Activated CD8-positive, alpha-beta memory T cell treated with anti-CD3 and anti-CD28 coated beads, Interleukin-2, amount 10 ng/mL, durations not matched to agents 7 days and 5 days (primary cell): ENCODE results near the gene PTPN18. TPM values are rescaled to one million over a fixed set of nuclear protein-coding genes. Genes with fewer than 3 reads are reported as not detected.

Experiments used
- ATAC-seq: fragments of 150-1000 bp; cut with Tn5 transposase; one replicate; pipeline ENCODE4 v1.10.0; 2021; ENCODE audit warnings: moderate library complexity
- CTCF ChIA-PET: fragments of 350-600 bp; sonication (Branson Sonifier 250); formaldehyde crosslinking; loops from one replicate; lab custom pipeline; 2021; ENCODE audit warnings: antibody characterized with exemption; lab: Charles Lee
- DNase-seq: peaks from one replicate; pipeline ENCODE4 v3.0.0-alpha.2; 2020
- H3K27ac Mint-ChIP-seq: one replicate; pipeline ENCODE4 v1.8.0; 2021; ENCODE audit warnings: mild to moderate bottlenecking, mixed read lengths
- H3K27me3 Mint-ChIP-seq: one replicate; pipeline ENCODE4 v1.8.0; 2021; ENCODE audit warnings: mixed read lengths
- H3K36me3 Mint-ChIP-seq: one replicate; pipeline ENCODE4 v1.8.0; 2021; ENCODE audit warnings: mild to moderate bottlenecking, mixed read lengths
- H3K4me1 Mint-ChIP-seq: one replicate; pipeline ENCODE4 v1.8.0; 2021; ENCODE audit warnings: mixed read lengths
- H3K4me3 Mint-ChIP-seq: one replicate; pipeline ENCODE4 v1.8.0; 2021; ENCODE audit warnings: mild to moderate bottlenecking, moderate library complexity, mixed read lengths
- H3K9me3 Mint-ChIP-seq: one replicate; pipeline ENCODE4 v1.8.0; 2022; ENCODE audit warnings: low read depth, mixed read lengths
- total RNA-seq, 2 experiments: library from RNA; stranded (reverse); gene quantifications; one replicate each; pipeline ENCODE4 v1.2.3, GENCODE V29; 2021

PTPN18 gene
- total RNA-seq, 2 experiments from 2014 or later = 82.3 to 90.5 TPM

DNA sequence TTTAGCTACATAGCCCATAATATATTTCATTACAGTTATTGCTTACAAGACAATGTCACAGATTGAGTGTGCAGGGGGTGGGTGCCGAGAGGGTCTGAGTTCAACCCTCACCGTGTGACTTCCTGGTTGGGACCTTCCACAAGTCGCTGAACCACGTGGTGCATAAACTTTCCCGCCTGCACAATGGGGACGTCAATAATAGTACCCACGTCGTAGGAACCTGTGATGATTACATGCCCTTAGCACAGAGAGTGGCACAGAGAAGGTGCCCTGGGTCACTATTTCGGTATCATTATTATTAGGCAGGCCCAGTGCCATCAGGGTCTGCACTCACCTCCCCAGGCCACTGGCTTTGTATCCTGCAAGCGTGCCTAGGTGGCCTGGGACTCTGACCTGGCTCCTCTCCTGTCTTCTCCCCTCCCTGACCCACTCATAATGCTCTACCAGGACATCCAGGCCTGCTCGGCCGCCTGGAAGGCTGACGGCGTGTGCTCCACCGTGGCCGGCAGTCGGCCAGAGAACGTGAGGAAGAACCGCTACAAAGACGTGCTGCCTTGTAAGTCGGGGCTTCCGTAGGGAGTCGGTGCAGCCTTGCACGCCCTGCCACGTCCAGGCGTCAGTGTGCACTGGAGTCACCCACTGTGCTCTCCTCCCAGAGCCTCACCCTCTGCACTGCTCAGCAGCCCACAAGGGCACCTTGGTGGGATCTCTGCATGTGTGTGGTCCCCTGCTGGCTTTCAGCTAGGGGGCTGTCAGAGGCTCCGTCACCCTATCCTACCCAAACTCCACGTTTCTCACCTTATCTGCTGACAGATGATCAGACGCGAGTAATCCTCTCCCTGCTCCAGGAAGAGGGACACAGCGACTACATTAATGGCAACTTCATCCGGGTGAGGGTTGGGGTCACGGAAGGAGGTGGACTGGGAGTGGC, 2.8 kb downstream of the PTPN18 start:
- Mint-ChIP-seq H3K4me3 (no peak overlapping the region), H3K27ac (no peak overlapping the region), H3K9me3 (peaks cover 2% of the 10 kb centered on the region), H3K36me3 (peaks cover 1% of the 10 kb centered on the region), H3K4me1 (peaks cover 13% of the 10 kb centered on the region), H3K27me3 (no peaks in the 10 kb centered on the region)
- peak; percentile 12 for DNase-seq
- no peak for ATAC-seq
- CTCF ChIA-PET = no interaction called here

DNA sequence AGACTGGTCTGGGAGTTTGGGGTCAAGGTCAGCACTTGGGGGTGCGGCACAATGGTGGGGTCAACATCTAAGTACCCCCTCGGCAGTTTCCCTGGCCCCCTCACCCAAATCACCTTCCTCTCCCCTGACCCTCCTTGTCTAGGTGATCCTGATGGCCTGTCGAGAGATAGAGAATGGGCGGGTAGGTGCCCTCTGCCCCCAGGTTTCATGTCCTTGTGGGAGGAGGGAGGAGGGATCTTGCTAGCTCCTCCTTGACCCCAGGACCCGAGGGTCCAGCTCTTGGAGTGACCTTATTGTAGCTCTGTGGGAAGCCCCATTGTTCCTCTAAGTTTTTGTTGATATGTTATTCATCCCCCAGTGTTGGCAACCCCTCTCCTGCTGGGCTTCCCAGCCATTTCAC, 3.6 kb downstream of the PTPN18 start:
- Mint-ChIP-seq H3K4me3 (no peak overlapping the region), H3K27me3 (no peaks in the 10 kb centered on the region), H3K4me1 (peaks cover 11% of the 10 kb centered on the region), H3K9me3 (peaks cover 2% of the 10 kb centered on the region), H3K36me3 (peaks cover 1% of the 10 kb centered on the region), H3K27ac (no peak overlapping the region)
- DNase-seq (peak; percentile 2), ATAC-seq (no peak)
- CTCF ChIA-PET = no interaction called here

DNA sequence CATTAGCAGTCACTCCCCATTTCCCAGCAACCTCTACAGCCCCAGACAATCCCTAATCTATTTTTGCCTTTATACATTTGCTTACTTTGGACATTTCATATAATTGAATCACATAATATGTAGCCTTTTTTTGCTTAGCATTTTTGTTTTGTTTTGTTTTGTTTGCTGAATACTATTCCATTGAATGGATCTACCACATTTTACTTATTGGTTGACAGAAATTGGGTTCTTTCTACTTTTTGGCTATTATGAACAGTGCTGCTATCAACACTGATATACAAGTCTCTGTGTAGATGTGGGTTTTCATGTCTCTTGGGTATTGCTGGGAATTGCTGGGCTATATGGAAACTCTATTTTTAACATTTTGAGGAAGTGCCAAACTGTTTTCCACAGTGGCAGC, 7.6 kb downstream of the PTPN18 start:
- Mint-ChIP-seq H3K4me3 (no peak overlapping the region), H3K36me3 (peaks cover 4% of the 10 kb centered on the region), H3K9me3 (peaks cover 2% of the 10 kb centered on the region), H3K27ac (no peak overlapping the region), H3K4me1 (no peaks in the 10 kb centered on the region), H3K27me3 (no peaks in the 10 kb centered on the region)
- no peak for DNase-seq
- CTCF ChIA-PET = interaction anchor here (1.4 kb wide), 1 partner anchor 14 kb away, joined by 3 read pairs; no protein-coding TSS in a partner anchor
- ATAC-seq = no peak

DNA sequence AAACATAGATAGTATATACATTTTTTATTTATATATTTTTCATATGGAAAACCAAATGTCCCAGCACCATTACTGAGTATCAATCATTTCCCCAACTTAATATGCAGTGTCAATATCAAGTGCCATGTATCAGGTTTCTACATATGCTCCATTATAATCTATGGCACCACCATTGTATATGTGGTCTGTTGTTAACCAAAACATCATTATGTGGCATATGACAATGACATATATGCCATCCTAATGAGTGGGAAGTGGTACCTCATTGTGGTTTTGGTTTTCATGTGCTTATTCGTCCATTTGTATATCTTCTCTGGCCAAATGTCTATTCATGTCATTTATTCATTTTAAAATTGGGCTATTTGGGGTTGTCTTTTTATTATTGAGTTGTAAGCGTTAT, 9.2 kb downstream of the PTPN18 start:
- CTCF ChIA-PET = no interaction called here
- ATAC-seq = no peak
- DNase-seq = no peak
- Mint-ChIP-seq H3K4me3 (no peak overlapping the region), H3K36me3 (peaks cover 4% of the 10 kb centered on the region), H3K27me3 (no peaks in the 10 kb centered on the region), H3K27ac (no peak overlapping the region), H3K9me3 (peaks cover 2% of the 10 kb centered on the region), H3K4me1 (peaks cover 3% of the 10 kb centered on the region)

DNA sequence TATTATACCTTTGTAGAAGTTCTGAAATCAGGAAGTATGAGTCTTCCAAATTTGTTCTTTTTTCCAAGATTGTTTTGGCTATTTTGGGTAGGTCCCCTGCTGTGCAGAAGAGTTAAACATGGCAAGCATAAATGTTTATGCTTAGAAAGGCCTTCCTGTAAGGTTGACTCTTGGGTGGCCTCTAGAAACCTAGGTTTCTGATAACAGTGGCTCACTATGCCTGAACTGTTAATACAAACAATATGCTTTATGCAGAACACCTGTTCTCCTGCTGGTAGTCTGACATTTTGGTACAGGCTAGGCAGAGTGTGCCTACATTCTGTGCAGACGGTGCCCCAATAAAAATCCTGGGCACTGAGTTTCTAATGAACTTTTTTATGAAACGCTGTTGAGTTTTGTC, 10.1 kb downstream of the PTPN18 start:
- Mint-ChIP-seq H3K4me3 (no peak overlapping the region), H3K4me1 (peaks cover 12% of the 10 kb centered on the region), H3K27me3 (no peaks in the 10 kb centered on the region), H3K9me3 (no peaks in the 10 kb centered on the region), H3K27ac (no peak overlapping the region), H3K36me3 (peaks cover 5% of the 10 kb centered on the region)
- ATAC-seq (no peak), DNase-seq (no peak)
- CTCF ChIA-PET = no interaction called here

DNA sequence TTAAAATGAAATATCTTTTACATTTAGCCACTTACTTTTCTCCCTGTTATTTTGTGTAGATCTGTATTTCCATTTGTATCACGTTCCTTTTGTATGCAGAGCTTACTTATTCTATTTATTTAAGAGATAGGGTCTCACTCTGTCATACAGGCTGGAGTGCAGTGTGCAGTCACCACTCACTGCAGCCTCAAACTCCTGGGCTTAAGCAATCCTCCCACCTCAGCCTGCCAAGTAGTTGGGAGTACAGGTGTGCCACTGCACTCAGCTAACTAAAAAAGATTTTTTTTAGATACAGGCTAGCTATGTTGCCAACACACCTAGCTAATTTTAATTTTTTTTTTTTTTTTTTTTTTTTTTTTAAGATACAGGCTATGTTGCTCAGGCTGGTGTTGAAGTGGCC, 10.9 kb downstream of the PTPN18 start:
- CTCF ChIA-PET = no interaction called here
- no peak overlapping the region for H3K4me3 Mint-ChIP-seq
- DNase-seq (no peak), ATAC-seq (no peak)
- H3K9me3 Mint-ChIP-seq = no peaks in the 10 kb centered on the region
- H3K4me1 Mint-ChIP-seq = peaks cover 19% of the 10 kb centered on the region
- no peaks in the 10 kb centered on the region for H3K27me3 Mint-ChIP-seq
- no peak overlapping the region for H3K27ac Mint-ChIP-seq
- peaks cover 8% of the 10 kb centered on the region for H3K36me3 Mint-ChIP-seq

DNA sequence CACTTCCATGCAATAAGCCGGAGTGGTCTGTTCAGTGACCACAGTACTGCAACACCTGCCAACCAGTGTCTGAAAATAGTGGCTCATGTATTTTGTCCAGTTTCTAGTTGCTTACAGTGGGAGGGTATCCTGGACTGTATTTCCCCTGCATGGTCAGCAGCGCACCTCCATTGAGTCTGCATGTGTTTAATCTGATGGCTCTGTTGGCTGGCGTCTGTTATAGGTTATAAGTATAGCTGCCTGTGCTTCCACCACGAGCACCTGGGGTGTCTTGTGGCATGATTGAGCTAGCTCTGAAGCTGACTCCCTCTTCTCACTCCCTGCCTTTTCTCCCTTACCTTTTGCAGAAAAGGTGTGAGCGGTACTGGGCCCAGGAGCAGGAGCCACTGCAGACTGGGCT, 12.9 kb downstream of the PTPN18 start:
- no peak for DNase-seq
- CTCF ChIA-PET = interaction anchor here (2.7 kb wide), 1 partner anchor 13 kb away, joined by 12 read pairs; the partner anchor contains the start of gene PTPN18
- H3K4me1 Mint-ChIP-seq = peaks cover 29% of the 10 kb centered on the region
- H3K27me3 Mint-ChIP-seq = no peaks in the 10 kb centered on the region
- H3K36me3 Mint-ChIP-seq = peaks cover 17% of the 10 kb centered on the region
- no peaks in the 10 kb centered on the region for H3K9me3 Mint-ChIP-seq
- H3K27ac Mint-ChIP-seq = no peak overlapping the region
- no peak for ATAC-seq
- H3K4me3 Mint-ChIP-seq = no peak overlapping the region

DNA sequence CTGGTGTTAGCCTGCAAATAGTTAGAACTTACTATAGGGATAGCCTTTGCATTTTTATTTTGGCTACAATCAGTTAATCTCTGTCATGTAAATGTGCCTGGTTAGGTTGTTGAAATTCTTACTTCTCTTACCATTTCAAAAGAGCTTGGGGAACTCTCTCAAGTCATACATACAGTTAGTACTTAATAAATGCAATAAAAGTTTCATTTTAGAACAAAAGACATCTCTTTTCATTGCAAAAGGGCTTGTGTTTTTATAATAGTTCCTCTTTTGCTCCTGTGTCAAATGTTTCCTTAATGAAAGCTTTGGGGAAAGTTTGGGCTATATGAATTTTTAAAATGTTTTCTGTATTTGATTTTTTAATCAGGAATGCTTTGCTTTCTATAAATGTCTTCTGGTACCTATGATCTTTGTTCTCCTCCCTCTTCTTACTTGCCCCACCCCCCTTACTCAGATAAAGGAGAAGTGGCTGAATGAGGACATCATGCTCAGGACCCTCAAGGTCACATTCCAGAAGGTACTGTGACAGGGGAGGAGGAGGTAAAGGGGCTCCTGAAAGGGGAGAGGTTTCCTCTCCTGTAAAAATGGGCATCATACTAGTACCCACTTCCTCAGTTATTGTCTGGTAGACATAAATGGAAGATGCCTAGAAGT, 13.6 kb downstream of the PTPN18 start:
- Mint-ChIP-seq H3K9me3 (no peaks in the 10 kb centered on the region), H3K27me3 (no peaks in the 10 kb centered on the region), H3K4me3 (no peak overlapping the region), H3K27ac (no peak overlapping the region), H3K36me3 (peaks cover 21% of the 10 kb centered on the region), H3K4me1 (peaks cover 34% of the 10 kb centered on the region)
- CTCF ChIA-PET = interaction anchor here (2.7 to 2.8 kb wide), 2 partner anchors 14 to 27 kb away, joined by 12 to 15 read pairs; partner anchors contain the start of genes IMP4 and PTPN18
- ATAC-seq (no peak), DNase-seq (no peak)

DNA sequence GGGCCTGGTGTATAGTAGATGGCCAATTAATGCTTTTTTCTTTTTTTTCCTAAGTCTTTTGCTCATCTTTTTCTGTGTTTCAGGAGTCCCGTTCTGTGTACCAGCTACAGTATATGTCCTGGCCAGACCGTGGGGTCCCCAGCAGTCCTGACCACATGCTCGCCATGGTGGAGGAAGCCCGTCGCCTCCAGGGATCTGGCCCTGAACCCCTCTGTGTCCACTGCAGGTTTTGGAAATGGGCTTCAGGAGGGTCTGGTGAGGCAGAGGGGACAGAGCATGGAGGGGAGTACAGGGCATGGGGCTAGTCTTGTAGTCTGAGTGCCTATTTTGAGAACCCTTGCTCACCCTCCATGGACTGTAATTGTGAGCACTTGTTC, 14.1 kb downstream of the PTPN18 start:
- Mint-ChIP-seq H3K36me3 (peaks cover 26% of the 10 kb centered on the region), H3K4me1 (peaks cover 39% of the 10 kb centered on the region), H3K4me3 (no peak overlapping the region), H3K27ac (peak overlapping the region; percentile 99), H3K9me3 (no peaks in the 10 kb centered on the region), H3K27me3 (no peaks in the 10 kb centered on the region)
- ATAC-seq (no peak), DNase-seq (no peak)
- CTCF ChIA-PET = interaction anchor here (1.7 to 2.8 kb wide), 3 partner anchors 10 to 27 kb away, joined by 4 to 15 read pairs (median 12); partner anchors contain the start of genes IMP4 and PTPN18

DNA sequence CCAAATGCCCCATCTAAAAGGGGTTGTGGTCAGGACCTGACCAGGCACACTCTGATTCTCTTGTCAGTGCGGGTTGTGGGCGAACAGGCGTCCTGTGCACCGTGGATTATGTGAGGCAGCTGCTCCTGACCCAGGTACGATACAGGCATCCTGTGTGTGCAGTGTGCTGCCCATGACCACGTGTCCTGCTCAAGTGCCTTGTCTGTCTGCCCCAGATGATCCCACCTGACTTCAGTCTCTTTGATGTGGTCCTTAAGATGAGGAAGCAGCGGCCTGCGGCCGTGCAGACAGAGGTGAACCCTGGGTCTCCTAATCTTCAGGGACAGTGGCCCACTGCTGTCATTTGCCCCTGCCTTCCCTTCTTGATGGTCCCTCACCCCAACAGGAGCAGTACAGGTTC, 14.6 kb downstream of the PTPN18 start:
- Mint-ChIP-seq H3K36me3 (peaks cover 32% of the 10 kb centered on the region), H3K4me3 (peak overlapping the region; percentile 96), H3K4me1 (peaks cover 45% of the 10 kb centered on the region), H3K27ac (peak overlapping the region; percentile 99), H3K27me3 (no peaks in the 10 kb centered on the region), H3K9me3 (no peaks in the 10 kb centered on the region)
- peak; percentile 28 for ATAC-seq
- CTCF ChIA-PET = interaction anchor here (1.7 to 2.8 kb wide), 3 partner anchors 9 to 28 kb away, joined by 4 to 15 read pairs (median 12); partner anchors contain the start of genes IMP4 and PTPN18
- DNase-seq = peak; percentile 79

DNA sequence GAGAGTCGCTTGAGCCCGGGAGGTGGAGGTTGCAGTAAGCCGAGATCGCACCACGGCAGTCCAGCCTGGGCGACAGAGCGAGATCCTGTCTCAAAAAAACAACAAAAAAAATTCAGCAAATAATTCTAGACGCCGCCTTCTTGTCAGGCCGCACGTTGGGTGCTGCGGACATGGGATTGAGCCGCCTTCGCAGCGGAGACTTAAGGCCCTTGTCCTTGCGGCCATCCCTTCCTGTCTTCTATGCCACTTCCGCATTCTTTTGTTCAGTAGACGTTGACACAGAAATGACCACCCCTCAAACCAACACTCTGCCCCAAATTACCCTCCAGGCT, 15.8 kb downstream of the PTPN18 start:
- H3K27ac Mint-ChIP-seq = peak overlapping the region; percentile 99
- H3K9me3 Mint-ChIP-seq = no peaks in the 10 kb centered on the region
- H3K4me1 Mint-ChIP-seq = peaks cover 57% of the 10 kb centered on the region
- no peaks in the 10 kb centered on the region for H3K27me3 Mint-ChIP-seq
- peaks cover 41% of the 10 kb centered on the region for H3K36me3 Mint-ChIP-seq
- CTCF ChIA-PET = interaction anchor here (1.7 to 2.8 kb wide), 3 partner anchors 8 to 29 kb away, joined by 4 to 15 read pairs (median 12); partner anchors contain the start of genes IMP4 and PTPN18
- H3K4me3 Mint-ChIP-seq = peak overlapping the region; percentile 96
- DNase-seq (no peak), ATAC-seq (peak; percentile 32)

DNA sequence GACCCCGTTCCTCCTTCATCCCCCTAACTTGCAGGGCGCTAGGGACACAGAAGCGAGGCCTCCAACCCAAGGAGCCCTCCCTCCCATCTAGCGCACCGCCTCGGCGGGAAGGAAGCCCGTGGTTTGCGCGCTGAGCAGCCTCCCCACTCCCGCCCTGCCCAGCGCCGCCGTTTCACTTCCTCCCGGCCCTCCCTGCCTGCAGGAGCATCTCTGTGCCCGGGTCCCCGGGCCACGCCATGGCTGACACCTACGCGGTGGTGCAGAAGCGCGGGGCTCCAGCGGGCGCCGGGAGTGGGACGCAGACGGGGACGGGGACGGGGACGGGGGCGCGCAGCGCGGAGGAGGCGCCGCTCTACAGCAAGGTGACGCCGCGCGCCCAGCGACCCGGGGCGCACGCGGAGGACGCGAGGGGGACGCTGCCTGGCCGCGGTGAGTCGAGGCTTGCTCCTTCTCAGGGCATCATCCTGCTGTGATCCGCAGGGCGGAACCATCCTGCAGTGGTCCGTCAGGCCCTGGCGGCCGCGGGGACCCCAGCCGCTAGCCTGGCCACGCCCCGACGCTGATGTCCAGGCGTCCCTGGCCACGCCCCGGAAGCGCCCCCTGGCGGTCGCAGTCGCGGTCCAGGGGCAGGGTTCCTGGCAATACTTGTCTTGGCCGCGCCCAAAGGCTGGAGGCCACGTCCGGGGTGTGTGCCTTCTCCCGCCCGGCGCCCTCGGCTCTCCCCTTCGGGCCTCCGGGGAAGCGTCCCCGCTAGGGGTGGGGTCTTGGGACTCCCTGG, 16.4 kb downstream of the PTPN18 start:
- ATAC-seq (peak; percentile 72), DNase-seq (peak; percentile 86)
- Mint-ChIP-seq H3K36me3 (peaks cover 46% of the 10 kb centered on the region), H3K27me3 (no peaks in the 10 kb centered on the region), H3K9me3 (no peaks in the 10 kb centered on the region), H3K4me3 (peak overlapping the region; percentile 96), H3K4me1 (peaks cover 62% of the 10 kb centered on the region), H3K27ac (peak overlapping the region; percentile 99)
- CTCF ChIA-PET = interaction anchor here (1.0 to 2.8 kb wide), 6 partner anchors 11 to 191 kb away, joined by 3 to 24 read pairs (median 10); partner anchors contain the start of genes IMP4 and SMPD4
